ENCODE data around the gene DNM3. TPM values are rescaled to one million over a fixed set of nuclear protein-coding genes. Genes with fewer than 3 reads are reported as not detected.

Gene DNM3
- total and polyA plus RNA-seq, 2 of the 8 experiments (the other 6 are each of a cell fraction or from before 2014, with no cell fraction given) = 2.0 to 8.5 TPM

DNA sequence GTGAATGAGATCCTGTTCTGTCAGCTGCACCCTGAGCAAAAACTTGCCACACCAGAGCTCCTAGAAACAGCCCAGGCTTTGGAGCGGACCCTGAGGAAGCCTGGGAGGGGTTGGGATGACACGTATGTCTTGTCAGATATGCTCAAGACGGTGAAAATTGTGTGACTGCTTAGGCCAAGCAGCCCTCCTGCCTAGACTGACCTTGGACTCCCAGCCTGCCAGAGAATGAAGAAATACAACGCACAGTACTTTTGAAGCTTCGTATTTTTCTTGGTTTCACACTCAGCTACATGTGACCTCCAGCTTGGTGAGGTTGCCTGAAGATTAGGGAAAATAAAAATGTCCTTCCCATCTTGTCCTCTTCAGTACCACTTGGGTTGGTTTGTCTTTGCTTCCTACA is 44.7 kb upstream of the DNM3 start:
- Histone ChIP-seq H3K4me3 (ENCODE audit: extremely low read depth in 1 of 4, insufficient read depth in 2 of 4, low read depth in 3 of 4, low read length in 4 of 4) (no peak overlapping the region), H4K91ac (replicated peaks; ENCODE audit: insufficient read length, low read length) (no peak overlapping the region), H2BK5ac (ENCODE audit: low read depth, low read length) (no peak overlapping the region), H3K23me2 (ENCODE audit: low read depth, low read length) (no peaks in the 10 kb centered on the region), H3K9ac (replicated peaks in 1 of 4; ENCODE audit: extremely low read depth in 1 of 4, low read depth in 3 of 4, low read length in 3 of 4) (no peak overlapping the region), H3K4me1 (replicated peaks in 1 of 4; ENCODE audit: control insufficient read depth in 3 of 4, insufficient read depth in 4 of 4, low read length in 3 of 4) (peaks cover 0 to 3% (median under 1%) of the 10 kb centered on the region in 4 experiments; a peak in 2 of 7 replicates), H3K79me2 (ENCODE audit: control insufficient read depth in 1 of 2, insufficient read depth in 2 of 2, low read length in 2 of 2) (no peaks in the 10 kb centered on the region), H3K56ac (replicated peaks; ENCODE audit: insufficient read length, low read depth, low read length) (no peak overlapping the region), H2BK20ac (ENCODE audit: low read length) (no peak overlapping the region), H3K36me3 (ENCODE audit: control insufficient read depth in 2 of 4, insufficient read depth in 4 of 4, low read length in 3 of 4) (peaks cover 22 to 62% (median 53%) of the 10 kb centered on the region in 4 experiments), H4K20me1 (replicated peaks in 1 of 2; ENCODE audit: control insufficient read depth in 1 of 2, insufficient read depth in 2 of 2, low read length in 2 of 2) (peaks cover 0 to 4% of the 10 kb centered on the region in 2 experiments), H3K9me3 (ENCODE audit: insufficient read depth in 2 of 2, low read depth in 1 of 2, low read length in 1 of 2) (no peaks in the 10 kb centered on the region), H4K8ac (ENCODE audit: extremely low read depth, insufficient read depth, low read length) (no peak overlapping the region), H3K79me1 (ENCODE audit: low read depth, low read length) (no peaks in the 10 kb centered on the region; the same call in 1 of the 2 replicates), H3K4me2 (ENCODE audit: insufficient read depth in 1 of 2, low read depth in 2 of 2, low read length in 2 of 2) (no peak overlapping the region), H3K14ac (ENCODE audit: insufficient read length) (no peak overlapping the region), H3K27me3 (replicated peaks in 1 of 4; ENCODE audit: control insufficient read depth in 3 of 4, extremely low read depth in 1 of 4, insufficient read depth in 3 of 4, low read length in 3 of 4) (no peaks in the 10 kb centered on the region), H3K23ac (ENCODE audit: insufficient read length) (no peak overlapping the region), H3K27ac (ENCODE audit: low read depth, low read length) (no peak overlapping the region), H2BK120ac (replicated peaks; ENCODE audit: low read depth, low read length) (no peak overlapping the region), H3K18ac (ENCODE audit: extremely low read depth, low read length) (no peak overlapping the region), H3K4ac (replicated peaks; ENCODE audit: insufficient read length, low read depth, low read length) (no peak overlapping the region), H2BK15ac (ENCODE audit: low read length) (no peak overlapping the region), H4K5ac (ENCODE audit: insufficient read length, low read depth, low read length) (no peak overlapping the region), H2AFZ (ENCODE audit: low read length) (no peak overlapping the region), H2BK12ac (ENCODE audit: low read depth, low read length) (no peak overlapping the region), H2AK5ac (ENCODE audit: low read depth, low read length) (no peak overlapping the region)
- 84% methylated on average over 5 of the region's 5 CpGs; no CpG with 5 or more reads in 1 of the 2 experiments for WGBS, 2 experiments (ENCODE audit: extremely low coverage in 1 of 2, insufficient coverage in 1 of 2, insufficient read length in 1 of 2, insufficient replicate concordance in 2 of 2, low coverage in 1 of 2, low lambda C conversion rate in 2 of 2, missing lambda C conversion rate in 1 of 2)
- DNase-seq (ENCODE audit: low read depth in 1 of 2, low spot score in 2 of 2) (no peak), FAIRE-seq (no peak)
- POLR2A ChIA-PET (ENCODE audit: partially characterized antibody) = no interaction called here
- TF ChIP-seq PHF8 (conservative IDR thresholded peaks at IDR 0.05; ENCODE audit: low read depth, low read length) (no peak), GABPA (IDR thresholded peaks at IDR 0.05; ENCODE audit: borderline replicate concordance, insufficient read depth, low read length) (no peak), SP1 (IDR thresholded peaks at IDR 0.05; ENCODE audit: low read depth, low read length) (no peak), NANOG (IDR thresholded peaks at IDR 0.05; ENCODE audit: insufficient read depth, low read depth, low read length, poor library complexity, severe bottlenecking) (no peak)
- TF ChIP-seq, protein P1, sequence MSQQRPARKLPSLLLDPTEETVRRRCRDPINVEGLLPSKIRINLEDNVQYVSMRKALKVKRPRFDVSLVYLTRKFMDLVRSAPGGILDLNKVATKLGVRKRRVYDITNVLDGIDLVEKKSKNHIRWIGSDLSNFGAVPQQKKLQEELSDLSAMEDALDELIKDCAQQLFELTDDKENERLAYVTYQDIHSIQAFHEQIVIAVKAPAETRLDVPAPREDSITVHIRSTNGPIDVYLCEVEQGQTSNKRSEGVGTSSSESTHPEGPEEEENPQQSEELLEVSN (IDR thresholded peaks at IDR 0.05) = no peak
- CTCF ChIA-PET (ENCODE audit: partially characterized antibody) = interaction anchor here (0.5 to 5.5 kb wide), 4 partner anchors 11 to 192 kb away, joined by 3 to 36 read pairs (median 4); no protein-coding TSS in a partner anchor

Measured in H1 (cell line).